ENCODE results near the gene JAG1. TPM values are rescaled to one million over a fixed set of nuclear protein-coding genes. Genes with fewer than 3 reads are reported as not detected.

JAG1 gene
- 22.1 TPM for total RNA-seq
- long read RNA-seq, partial matches to known transcripts = 54 of 59 reads
- long read RNA-seq, other reads (novel, unspliced or antisense) = 5 of 59 reads

DNA sequence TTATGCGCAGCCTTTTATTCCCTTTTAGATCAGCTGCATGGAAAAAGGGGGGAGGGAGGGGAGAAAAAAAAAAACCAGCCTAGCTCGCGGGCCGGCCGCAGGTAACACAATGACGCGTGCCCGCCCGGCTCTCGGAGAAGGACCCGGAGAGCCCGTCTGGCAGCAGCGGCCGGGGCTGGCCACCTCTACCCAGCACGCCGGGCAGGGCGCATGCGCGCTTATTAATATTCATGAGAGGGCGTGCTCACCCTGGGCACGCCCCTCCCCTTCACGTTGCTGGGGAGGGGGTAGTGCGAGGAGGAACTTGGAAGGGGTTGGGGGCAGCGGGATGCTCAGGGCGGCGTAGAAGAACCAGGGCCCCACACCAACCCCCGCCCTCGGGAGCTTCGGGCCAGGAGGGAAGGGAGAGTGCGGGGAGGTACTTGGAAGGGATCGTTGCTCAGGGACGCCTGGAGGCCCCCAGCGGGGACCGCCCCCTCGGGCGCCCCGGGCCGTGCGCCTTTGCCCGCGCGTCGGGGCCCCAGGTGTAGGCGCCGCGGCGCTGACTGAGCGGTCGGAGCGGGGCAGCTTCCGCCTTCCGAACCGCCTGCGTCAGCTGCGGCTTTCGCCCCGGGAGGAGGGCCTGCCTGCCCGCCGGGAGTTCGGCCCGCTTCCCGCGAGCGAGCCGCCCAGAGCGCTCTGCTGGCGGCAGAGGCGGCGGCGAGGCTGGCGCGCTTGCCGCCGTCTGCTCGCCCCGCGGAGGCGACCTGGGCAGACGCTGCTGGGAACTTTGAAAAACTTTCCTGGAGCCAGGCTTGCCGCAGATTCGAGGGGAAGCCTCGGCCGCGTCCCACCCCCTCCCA is at the start of gene JAG1:
JAG1 (minus strand) TSS at position 158 of the 842 bp plus-strand sequence. CDS start 469 bp downstream, outside the sequence.
- ATAC-seq (ENCODE audit: poor library complexity) (peak; percentile 88), DNase-seq (peak; percentile 98)
- intact Hi-C loops (cut with DNase I) = loop anchor here (5.0 to 10.0 kb wide), 4 partner anchors 131 to 868 kb away; no protein-coding TSS in a partner anchor

DNA sequence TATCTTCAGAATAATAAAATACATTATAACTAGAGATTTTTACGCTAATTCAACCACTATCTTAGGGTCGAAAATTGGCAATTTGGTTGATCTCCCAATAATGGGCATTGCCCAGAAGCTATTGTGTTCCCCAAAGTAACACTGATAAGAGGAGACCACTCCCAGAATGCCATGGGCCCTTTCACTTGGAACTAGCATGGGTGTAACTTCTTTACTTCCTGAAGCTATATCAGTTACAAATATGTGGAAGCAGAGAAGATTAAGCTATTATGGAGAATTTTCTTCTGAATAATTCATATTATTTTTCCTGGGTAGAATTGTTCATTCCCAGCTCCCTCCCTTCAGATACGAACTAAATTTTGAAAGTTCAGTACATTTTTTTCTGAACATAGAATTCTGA is 48.2 kb upstream of the JAG1 start:
- ATAC-seq (ENCODE audit: poor library complexity) (no peak), DNase-seq (no peak)
- intact Hi-C loops (cut with DNase I) = no loop called here

DNA sequence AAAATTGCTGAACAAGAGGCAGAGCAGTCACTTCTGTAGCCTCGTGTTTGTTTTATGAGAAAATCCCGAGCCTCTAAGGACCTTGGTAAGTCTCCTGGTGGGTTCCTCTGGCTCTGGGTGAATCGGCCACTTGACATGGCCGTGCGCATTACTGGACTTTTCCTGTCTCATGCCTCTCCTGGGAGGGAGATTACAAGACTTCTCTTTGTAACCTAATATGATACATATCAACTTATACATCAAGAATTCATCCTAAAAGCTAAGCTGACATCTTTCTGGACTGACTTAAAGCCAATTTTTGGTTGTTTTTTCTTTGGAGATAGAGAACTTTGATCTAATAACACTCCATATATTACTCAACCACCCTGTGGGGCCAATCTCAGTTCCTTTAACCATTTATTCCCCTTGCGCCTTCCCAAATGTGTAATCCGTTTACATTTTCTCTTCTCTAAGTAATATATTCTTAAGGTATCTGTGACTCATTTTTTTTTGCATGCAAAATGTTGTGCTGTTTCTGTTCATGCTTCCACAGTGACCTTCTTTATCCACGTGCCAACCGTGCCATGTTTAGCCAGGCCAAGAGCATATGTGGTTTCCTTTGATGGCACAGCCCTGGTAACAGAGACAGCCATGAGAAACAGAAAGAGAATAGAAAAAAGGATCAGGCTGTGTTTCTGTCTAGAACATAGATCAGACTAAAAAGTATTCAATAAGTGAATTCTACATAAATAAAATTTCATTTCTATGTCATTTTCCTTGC is 47.5 kb upstream of the JAG1 start:
- no peak for DNase-seq
- intact Hi-C loops (cut with DNase I) = no loop called here
- ATAC-seq (ENCODE audit: poor library complexity) = no peak

DNA sequence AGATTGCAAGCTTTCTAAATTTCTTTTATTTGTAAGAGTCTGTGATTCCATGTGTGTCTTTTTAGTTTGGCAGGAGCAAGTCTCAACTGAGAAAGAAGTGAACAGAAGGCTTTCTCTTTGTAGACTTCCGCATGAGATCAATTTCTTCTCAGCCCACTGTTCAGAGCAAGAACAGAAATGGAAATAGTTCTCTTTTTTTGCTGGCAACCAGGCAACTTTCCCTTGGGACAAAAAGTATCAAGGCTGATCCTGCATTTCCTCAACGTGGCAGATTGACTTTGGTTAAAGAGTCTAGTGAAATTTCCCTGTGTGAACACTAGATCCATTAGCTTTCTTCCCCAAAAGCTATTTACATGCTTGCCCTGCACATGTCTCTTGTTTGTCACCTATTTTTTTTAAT is 46.8 kb upstream of the JAG1 start:
- intact Hi-C loops (cut with DNase I) = no loop called here

DNA sequence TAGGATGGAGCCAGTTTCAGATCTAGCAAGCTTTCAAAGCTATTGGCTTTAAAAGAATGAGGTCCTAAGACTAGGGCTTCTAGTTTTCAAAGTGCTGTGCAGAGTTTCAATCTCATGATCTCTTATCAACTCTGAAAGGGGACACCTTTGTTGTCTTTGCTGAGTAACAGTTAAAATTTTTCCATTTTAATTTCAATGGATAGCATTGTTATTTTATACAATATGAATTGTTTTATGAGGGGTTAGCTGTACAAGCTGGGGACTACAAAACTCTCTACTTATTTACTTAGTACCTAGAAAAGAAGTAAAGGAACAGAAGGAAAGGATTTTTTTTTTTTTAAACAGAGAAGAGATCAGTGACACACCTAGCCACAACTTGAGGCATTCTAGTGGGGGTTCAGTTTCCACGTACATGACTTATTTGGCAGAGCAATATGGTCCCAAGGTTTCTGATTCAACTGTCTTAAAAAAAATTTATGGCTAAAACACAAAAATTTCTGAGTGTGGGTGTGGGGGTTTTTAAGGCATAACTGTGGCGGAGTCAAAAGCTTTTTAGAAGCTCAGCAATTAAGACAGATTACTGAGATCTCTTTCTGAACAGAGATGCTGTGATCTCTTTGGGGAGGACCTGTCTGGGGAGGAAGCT is 46.1 kb upstream of the JAG1 start:
- intact Hi-C loops (cut with DNase I) = no loop called here
- DNase-seq (no peak), ATAC-seq (ENCODE audit: poor library complexity) (no peak)

More for the DNA sequence above, 46.8 kb upstream of the JAG1 start:
- ATAC-seq (ENCODE audit: poor library complexity) = peak; percentile 51
- DNase-seq = no peak

DNA sequence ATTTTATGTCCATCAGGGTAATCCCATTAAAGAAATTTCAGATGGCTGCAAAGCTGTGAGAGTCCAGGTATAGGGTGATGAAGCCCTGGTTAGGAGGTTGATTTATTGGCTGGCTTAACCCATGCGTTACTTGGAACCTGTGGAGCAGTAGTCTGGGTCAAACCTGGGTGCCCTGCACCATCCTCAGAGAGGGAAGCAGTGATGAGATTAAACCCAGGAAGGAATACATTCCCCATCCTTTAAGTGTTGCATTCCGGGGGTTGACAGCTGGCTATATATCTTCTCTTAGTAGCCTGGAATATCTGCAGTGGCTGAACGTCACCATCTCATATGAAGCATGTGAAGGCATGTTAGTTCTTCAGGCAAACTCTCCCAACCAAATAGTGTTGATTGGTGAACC is 44.9 kb upstream of the JAG1 start:
- ATAC-seq (ENCODE audit: poor library complexity) = no peak
- intact Hi-C loops (cut with DNase I) = no loop called here
- no peak for DNase-seq

DNA sequence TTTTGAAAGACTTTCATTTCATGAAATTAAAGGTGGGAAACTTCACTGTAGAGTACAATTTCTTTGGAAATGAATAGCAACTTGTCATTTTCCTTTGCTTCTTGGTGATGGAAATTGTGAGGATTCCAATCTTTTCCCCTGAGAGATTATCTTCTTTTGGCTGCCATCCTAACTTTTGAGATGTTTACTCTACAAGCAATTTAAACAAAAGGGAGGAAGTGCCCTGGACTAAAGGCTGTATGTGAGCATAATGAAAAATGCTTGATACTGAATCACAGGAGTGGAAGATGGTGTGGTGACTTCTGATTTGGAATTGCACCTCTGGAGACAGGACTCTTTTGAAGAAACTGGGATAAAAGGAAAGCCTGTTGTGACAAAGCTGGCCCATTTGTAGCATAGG is 43.1 kb upstream of the JAG1 start:
- intact Hi-C loops (cut with DNase I) = no loop called here
- no peak for DNase-seq
- peak; percentile 25 for ATAC-seq (ENCODE audit: poor library complexity)

DNA sequence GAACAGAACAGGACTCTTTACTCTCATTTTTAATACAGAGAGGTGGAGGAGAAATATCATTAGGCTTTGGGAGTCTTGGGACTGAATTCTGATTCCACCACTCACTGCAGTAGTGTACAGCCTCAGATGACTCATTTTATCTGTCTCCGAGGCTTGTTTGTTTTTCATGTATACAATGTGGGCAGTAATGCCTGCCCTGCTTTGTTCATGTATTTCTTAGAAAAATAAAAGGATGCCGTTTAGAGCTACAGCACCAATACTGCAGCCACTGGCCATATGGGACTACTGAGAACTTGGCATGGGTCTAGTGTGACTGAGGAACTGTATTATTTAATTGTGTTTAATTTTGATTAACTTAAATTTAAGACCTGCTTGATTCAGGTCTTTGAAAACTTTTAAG is 41.2 kb upstream of the JAG1 start:
- intact Hi-C loops (cut with DNase I) = no loop called here
- no peak for ATAC-seq (ENCODE audit: poor library complexity)

DNA sequence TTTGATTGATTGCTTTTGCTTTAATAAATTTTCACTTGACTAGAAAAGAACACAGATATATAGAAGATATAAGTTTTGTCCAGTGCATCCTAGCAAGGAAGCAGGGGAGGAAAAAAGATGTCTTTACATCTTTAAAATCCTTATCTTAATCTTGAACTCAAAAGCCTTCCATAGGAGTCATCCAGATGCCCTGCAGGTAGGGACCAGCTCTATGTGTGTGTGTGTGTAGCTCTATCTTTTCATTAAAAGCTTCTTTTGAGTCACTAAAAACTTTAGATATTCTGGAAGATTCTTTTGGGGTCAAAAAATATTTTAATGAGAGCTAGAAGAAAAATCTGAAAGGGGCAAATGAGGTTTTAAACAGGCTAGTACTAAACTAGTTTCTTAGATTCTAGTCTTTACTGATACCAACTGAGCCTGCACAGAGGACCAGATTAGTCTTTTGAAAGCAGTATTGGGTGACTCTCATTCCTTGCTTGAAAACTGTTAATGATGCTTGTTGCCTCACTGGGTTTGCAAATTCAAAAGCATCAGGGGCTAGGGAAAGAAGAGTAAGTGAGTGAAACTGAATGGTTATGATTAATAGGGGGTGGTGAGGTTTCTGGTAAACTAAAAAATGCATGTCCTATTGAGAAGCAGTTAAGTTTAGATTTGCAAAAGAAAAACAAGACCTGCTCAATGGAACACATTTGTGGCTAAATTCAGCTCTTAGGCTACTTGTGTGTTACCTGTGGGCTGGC is 40.6 kb upstream of the JAG1 start:
- intact Hi-C loops (cut with DNase I) = no loop called here
- DNase-seq = no peak
- no peak for ATAC-seq (ENCODE audit: poor library complexity)

More for the DNA sequence above, 41.2 kb upstream of the JAG1 start:
- DNase-seq = no peak

DNA sequence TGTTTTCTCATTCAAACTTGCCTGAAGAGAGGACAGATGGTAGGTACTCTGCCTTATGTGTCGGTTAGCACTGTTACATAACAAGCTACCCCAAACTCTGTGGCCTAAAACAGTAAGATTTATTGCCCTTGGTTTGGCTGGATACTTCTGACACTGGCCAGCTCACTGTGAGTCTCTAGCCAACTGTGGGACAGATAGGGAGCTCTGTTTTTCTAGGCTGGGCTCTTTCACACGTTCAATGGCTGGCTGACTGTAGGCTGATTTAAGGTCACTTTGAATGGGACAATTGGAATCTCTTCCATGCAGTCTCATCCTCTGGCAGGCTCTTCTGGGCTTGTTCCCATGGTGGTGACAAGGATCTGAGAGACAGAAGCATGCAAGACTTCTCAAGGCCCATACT is 39.4 kb upstream of the JAG1 start:
- DNase-seq (no peak), ATAC-seq (ENCODE audit: poor library complexity) (no peak)
- intact Hi-C loops (cut with DNase I) = no loop called here

DNA sequence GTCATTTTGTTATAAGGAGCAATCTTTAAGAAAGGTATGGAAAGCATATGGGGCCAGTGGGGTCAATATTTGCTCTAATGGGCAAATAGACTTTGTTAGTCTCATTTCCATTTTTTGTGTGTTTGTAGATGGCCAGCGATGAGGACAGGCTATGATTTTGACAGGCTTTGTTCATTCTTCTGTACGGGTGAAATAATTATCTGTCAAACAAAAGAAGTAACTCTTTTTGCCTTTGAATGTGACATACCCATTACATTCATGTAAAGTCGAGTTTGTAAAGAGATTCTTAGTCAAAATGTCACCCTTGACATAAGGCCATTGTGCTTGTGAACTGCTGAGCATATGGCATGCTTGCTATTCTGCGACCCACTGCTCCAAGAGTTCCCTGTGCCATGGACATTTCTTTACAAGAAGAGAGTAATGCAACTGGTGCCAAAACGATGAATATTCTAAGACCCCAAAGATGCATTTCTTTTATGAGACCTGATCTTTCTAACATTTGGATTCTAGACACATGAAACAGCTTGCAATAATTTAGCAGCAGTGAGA is 38.2 kb upstream of the JAG1 start:
- intact Hi-C loops (cut with DNase I) = no loop called here
- ATAC-seq (ENCODE audit: poor library complexity) = no peak
- DNase-seq = no peak

DNA sequence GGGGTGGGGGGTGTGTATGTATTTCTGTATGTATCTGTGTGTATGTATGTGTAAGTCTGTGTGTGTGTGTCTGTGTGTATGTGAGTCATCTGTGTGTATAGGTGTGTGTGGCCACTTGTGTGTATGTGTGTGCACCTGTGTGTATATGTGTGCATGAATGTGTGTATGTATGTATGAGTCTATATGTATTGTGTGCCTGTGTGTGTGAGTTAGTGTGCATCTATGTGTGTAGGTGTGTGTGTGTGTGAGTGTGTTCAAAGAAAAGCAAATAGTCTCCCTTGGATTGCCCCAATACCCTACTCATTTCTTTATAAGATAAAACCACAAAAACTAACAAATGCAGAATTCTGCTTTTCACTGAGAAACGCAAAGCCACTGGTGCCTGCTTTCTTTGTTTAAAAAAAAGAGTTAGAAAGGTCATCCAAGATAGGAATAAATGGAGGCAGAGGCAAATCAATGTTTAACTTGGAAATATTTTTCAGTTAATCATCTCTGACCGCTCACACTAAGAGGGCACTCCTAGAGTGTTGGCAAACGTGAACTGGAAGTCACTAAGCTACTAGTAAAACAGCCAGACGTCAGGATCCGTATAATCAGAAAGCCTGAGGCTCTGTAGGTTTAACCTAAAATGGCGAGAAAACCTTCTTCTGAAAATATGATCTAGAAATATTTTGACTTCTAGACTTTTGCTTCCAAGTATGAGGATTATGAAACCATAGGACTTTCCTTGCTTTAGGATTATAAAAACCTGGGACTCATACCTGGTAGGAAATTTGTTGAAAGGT is 37.4 kb upstream of the JAG1 start:
- intact Hi-C loops (cut with DNase I) = no loop called here
- ATAC-seq (ENCODE audit: poor library complexity) (no peak), DNase-seq (no peak)

DNA sequence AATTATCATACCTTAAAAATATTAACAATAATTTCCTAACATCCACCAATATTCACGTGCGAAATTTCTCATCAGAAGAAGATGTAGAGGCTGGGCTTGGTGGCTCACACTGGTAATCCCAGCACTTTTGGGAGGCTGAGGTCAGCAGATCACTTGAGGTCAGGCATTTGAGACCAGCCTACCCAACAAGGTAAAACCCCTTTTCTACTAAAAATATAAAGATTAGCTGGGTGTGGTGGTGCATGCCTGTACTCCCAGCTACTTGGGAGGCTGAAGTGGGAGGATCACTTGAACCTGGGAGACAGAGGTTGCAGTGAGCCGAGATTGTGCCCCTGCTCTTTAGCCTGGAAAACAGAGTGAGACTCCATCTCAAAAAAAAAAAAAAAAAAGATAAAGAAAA is 36.1 kb upstream of the JAG1 start:
- no peak for DNase-seq
- ATAC-seq (ENCODE audit: poor library complexity) = no peak
- intact Hi-C loops (cut with DNase I) = no loop called here

DNA sequence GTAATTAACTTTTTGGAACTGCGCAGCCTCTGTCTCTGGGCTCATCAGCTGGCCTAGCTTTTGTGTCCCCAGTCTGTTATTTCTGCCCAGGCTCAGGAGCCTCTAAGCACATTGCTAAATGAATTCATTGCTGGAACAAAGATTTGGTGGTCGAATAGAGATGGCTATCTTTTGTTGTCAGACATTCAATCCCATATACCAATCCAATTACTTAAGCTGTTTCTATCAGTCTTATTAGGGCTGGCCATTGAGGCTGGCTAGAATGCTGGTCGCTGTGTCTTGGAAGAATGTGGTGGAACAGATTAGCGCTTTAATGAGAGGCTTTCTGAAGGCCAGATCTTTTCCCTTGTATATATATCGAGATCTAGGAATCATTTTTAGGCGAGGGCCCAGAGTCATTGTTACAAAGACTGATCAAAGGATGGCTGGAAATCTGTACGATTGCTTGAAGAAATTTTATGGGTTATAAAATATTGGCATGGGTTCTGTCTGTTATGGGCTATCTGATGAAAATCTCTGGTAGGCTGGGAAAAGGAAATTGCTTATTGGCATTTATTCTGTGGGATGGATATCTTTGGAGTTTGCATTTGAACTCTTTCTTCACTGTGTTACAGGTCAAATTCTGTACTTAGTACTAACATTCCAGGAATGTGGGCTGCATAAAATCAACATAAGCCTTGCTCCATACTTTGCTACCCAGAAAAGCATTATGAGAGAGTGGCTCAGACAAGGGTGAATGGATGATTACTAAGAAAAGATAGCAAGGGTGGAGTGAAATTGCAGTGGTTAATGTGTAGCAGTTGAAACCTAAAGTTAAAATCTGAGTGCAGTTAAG is 34.8 kb upstream of the JAG1 start:
- intact Hi-C loops (cut with DNase I) = no loop called here
- no peak for DNase-seq

DNA sequence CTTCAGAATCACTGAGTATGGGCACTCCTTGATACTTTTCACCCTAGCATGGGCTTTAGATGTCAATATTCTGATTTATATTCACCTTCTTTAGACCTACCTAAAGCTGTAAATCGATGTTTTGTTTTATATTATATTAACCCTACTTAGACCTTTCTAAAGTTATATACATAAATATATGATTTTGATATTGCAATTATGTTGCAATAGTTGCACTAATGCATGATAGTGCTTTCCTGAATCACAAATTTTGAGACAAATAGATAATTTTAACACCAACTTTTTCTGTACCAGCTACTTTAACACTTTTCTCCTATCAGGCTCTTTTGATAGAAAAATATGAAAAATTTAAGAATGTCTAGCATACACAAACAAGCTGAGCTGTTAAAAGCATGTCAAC is 34.0 kb upstream of the JAG1 start:
- DNase-seq (no peak), ATAC-seq (ENCODE audit: poor library complexity) (no peak)
- intact Hi-C loops (cut with DNase I) = no loop called here

More for the DNA sequence above, 34.8 kb upstream of the JAG1 start:
- no peak for ATAC-seq (ENCODE audit: poor library complexity)

DNA sequence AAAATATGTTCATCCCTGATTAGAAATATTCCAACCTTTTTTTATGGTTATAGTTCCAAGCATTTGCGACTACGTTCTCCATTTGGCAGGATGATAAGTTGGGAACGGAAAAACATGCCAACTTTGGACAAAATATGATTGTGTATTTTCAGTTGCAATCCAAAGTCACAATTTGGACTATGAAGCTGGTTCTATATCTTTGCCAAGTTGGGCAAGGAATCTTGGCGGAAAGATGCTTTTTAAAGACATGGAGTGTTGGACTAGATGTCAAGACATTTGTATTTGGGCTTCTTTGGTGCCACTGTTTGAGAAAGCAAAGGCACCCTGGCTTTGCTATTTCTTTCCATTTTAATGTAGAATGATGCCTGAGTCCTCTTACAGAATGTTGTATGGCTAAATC is 33.3 kb upstream of the JAG1 start:
- intact Hi-C loops (cut with DNase I) = no loop called here
- ATAC-seq (ENCODE audit: poor library complexity) = no peak
- DNase-seq = no peak

DNA sequence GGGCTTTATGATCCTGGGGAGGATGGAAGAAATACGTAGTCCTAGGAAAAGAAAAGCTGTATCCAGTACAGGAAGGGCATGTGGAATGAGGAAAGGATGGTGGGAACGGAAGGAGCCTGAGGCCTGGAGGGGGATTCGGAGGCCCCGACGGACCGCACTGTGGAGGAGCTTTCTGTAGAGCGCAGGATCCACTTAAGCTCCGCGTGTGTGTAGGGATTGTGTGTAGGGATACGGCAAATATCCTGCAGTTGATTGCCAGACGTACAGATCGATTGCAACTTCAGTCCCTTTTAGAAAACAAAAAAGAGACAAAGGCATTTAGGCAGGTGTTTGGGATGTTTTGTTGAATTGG is 32.6 kb upstream of the JAG1 start:
- intact Hi-C loops (cut with DNase I) = no loop called here
- DNase-seq = no peak
- no peak for ATAC-seq (ENCODE audit: poor library complexity)
